ENCODE measurements around the gene FUT3.

Gene FUT3

DNA sequence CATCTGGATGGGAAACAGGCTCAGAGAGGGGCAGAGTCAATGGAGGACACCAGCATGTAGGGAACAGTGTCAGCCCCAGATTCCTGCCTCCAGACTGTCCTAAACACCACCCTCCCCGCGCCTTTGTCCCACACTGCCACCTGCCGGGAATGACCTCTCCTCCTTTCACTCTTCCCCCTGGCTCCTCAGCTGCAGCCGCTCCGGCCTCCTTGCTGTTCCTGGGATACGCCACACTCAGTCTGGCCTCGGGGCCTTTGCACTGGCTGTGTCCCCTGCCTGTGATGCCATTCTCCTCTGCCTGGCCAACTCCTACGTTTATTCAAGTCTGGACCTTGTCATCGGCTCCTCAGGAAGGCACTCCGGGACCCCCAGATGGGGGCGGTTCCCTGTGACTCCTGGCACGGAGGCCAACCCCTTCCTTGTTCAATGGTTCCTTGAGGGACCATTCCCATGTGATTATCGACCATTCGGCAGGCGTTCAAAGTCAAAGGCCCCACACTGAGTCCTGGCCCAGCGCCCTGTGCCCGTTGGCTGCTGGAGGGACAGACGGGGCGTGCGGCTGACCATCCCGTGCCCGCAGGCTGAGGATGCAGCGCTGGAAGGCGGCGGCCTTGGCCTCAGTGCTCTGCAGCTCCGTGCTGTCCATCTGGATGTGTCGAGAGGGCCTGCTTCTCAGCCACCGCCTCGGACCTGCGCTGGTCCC lies 27.5 kb downstream of the FUT3 start:
- DNase-seq = no peak

DNA sequence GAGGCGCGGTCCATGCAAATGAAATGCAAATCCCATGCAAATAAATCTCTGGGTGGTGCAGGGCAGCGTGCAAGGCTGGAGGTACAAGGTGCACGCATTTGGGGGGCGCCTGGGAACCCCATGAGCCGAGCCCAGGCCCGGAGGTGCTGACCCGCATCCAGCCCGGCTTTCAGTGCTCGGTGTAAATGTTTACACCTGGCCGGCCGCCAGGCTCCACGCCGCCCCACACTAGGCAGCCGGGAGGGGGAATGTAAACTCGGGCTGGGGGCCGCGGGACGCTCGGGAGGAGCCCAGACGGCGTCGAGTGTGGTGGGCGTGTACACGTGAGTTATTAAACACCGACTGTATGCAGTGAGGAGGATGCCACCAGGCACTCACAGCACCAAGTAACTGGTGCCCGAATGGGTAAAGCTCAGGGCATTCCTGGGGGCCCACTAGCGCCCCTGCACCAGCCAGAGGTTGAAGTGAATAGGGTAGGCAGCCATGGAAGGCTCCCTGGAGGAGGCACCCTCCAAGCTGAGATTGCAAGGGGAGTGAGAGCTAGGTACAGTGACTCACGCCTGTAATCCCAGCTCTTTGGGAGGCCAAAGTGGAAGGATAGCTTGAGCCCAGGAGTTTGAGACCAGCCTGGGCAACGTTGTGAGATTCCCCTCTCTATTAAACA lies 28.9 kb downstream of the FUT3 start:
- no peak for DNase-seq

DNA sequence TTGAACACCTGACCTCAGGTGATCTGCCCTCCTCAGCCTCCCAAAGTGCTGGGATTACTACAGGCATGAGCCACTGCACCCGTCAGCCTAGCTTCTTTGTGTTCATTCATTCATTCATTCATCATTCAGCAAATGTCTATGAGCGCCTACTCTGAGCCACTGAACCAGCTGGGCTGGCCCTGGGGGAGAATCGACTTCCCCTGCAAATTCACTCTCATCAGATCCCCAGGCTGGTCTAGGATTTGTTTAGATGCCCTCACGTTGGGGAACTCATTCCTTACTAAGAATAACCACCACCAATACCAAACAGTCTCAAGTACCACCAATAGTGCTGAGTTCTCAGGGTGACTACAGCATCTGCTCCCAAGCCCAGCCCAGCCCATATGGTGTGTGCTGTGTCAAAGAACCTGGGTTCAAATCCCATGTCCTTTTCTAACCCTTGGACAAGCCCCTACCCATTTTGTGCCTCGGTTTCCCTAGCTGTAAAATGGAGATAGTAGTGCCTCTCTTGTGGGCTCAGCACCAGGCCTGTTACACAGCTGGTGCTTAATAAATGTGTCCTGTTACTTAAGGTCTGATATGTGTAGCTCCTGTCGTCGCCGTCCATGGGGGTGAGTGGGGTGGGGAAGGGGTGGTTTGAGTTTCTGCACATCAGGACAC lies 29.6 kb downstream of the FUT3 start:
- DNase-seq = no peak

DNA sequence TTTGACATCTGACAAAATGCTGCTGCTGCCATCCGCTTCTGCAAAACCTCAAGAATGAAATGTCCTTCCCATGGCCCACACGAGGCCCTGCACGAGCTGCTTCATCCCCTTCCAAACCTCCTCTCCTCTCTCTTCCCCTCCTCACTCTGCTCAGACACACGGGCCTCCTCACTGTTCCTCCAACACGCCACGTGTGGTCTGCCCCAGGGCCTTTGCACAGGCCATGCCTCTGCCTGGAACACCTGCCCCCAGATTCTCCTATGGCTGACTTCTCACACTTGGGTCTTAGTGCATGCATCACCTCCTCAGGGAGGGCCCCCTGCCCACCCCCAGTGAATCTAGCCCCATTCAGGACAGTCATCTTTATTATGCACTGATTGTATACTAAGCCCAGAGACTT lies 30.5 kb downstream of the FUT3 start:
- DNase-seq = no peak

DNA sequence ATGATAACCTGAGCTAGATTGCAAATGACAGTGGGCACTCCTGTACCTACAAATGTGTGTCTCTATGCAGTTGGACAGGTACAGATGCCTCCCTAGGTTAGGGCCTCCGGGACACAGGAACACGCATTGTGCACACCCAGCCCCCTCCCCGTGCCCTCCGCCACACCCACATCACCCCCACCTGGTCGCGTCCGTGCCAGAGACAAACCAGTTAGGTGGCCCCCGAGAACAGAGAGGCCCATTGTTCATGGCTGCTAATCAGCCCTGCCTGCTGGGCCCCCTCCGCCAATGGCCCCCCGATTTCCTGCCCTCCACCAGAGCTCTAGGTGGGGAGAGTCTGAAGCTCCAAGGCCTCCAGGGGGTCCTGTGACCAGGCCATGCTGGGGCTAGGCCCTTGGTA lies 32.7 kb downstream of the FUT3 start:
- DNase-seq = no peak

DNA sequence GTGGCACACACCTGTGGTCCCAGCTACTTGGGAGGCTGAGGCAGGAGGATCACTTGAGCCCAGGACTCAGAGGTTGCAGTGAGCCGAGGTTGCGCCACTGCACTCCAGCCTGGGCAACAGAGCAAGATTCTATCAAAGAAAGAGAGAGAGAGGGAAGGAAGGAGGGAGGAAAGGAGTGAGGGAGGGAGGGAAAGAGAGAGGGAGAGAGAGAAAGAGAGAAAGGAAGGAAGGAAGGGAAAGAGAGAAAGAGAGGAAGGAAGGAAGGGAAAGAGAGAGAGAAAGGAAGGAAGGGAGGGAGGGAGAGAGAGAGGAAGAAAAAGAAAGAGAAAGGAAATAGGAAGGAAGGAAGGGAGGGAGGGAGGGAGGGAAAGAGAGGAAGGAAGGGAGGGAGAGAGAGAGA lies 34.0 kb downstream of the FUT3 start:
- no peak for DNase-seq

DNA sequence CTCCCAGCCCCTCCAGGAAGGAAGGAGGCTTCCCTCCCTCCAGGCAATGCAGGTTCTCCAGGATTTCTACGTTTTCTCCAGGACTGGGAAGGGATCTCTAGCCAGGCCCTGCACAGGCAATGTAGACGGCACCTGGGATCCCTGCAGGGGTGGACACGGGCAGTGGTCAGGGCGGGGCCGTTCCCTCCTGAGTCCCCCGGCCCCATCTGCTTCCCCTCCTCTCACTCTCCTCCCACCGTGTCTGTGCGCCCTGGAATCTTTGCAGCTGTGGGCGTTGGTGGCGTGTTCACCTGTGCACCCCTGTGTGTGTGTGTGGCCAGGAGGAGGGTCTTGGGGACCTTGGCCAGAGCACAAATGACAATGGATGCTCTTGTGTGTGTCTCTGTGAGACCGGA lies 36.4 kb downstream of the FUT3 start:
- no peak for DNase-seq

DNA sequence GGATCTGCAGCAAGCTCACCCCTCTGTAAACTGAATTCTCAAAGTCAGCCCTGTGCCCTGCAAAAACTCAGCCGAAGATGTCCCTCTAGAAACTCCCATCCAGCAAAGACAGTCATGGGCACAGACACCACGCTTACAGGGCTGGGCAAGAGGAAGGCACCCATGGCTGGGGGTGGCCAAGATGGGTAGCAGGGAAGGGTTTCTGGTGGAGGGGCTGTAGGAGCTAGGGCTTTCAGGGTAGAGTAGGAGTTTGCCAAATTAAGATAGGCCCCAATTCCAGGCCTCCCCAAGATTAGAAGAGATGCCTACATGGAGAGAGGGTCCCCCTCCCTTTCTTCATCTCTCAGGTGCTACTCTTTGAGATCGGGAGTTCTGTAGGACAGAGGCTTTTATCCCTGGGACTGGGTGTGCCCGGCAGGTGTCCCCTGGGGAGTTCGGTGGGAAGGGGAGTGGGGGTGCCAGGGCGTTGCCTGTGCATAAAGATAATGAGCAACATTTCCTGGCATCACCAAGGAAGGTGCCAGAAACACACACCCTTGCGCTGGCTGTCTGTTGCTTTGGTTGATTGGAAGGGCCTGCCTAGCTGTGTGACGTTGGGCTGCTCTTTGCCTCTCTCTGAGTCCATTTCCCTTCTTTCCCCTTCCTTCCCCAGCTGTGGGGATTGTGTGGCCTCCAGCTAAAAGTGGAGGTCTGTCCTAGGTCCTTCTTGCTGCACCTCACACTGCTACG lies 37.0 kb downstream of the FUT3 start:
- no peak for DNase-seq

DNA sequence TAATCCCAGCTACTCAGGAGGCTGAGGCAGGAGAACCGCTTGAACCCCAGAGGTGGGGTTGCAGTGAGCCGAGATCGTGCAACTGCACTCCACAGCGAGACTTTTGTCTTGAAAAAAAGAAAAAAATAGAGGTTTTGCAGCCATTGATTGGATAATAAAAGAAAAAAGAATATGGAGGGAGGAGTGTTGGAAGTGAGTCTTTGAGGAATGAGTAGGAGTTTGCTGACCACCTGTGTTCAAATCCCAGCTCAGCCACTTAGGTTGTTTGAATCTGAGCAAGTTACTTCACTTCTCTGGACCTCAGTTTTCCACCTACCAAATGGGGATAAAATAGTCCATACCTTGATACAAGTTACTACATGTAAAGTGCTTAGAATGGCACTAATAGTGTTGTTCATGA lies 40.1 kb downstream of the FUT3 start:
- DNase-seq = no peak

DNA sequence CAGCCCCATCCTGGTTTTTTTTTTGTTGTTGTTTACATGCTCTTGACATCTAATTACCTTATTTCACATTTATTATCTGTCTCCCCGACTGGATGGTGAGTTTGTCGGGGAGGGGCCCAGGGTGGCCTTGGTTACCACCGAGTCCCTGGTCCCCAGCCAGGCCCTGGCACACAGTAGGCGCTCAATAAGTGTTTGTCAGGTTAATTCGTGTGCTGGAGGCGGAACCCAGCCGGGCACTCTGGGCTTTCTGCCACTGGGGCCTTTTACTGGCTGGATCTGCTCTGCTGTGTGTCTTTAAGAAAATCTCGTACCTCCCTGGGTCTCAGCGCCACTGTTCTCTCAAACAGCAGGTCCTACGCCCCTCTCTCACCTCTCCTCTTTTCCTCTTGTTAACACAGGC lies 41.8 kb downstream of the FUT3 start:
- no peak for DNase-seq

DNA sequence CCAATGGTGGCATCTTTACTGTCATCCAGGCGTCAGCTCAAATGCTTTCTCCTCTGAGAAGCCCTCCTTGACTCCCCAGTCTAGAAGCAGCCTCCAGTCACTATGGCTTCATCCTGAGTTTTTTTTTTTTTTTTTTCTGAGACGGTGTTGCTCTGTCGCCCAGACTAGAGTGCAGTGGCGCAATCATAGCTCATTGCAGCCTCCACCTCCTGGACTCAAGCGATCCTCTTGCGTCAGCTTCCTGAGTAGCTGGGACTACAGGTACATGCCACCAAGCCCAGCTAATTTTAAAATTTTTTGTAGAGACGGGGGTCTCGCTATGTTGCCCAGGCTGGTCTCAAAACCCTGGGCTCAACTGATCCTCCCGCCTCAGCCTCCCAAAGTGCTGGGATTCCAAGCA lies 42.2 kb downstream of the FUT3 start:
- no peak for DNase-seq

DNA sequence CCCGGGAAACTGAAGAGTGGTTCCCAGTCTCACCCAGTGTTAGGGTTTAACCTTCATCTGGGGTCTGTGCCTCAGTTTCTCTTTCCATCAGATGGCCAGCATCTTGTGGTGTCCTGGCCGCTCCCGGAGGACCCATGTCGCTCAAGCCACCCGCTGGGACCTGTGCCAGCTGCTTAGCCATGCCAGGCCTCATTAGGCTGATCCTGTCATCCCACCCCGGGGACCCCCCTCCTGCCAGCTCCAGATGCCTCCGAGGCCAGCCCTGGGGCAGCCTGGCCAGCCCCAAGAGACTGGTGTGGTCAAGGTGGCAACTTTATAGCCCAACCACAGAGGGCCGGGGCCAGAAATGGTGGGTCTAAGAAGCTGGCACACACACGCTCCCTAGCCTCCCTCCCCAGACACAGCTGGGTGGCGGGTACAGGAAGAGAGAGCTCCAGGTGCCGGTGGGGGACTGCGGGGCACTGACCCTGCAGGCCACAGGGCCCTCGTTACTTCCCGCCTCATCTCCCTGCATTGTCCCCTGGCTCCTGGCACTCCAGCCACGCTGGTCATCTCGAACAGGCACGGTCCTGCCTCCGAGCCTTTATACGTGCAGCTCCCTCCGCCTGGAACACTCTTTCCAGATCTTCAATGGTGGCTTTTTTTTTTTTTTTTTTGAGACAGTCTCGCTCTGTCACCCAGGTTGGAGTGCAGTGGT lies 43.0 kb downstream of the FUT3 start:
- no peak for DNase-seq

DNA sequence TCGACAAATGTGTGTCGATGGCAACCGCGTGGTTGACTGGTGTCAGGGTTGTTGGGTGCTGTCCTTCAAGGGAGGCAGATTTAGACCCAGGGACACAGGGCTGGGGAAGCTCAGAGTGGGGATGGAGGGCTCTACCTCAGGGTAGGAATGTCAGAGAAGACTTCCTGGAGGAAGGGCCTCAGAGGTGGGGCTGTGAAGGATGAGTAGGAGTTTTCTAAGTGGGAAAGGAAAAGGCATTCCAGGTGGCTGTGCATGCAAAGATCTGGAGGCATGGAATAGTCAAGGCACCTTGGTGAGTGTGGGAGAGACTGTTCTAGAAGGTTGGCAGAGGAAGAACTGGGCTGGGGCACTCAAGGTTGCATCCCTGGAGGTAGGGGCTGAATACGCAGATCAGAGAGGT lies 44.3 kb downstream of the FUT3 start:
- no peak for DNase-seq

DNA sequence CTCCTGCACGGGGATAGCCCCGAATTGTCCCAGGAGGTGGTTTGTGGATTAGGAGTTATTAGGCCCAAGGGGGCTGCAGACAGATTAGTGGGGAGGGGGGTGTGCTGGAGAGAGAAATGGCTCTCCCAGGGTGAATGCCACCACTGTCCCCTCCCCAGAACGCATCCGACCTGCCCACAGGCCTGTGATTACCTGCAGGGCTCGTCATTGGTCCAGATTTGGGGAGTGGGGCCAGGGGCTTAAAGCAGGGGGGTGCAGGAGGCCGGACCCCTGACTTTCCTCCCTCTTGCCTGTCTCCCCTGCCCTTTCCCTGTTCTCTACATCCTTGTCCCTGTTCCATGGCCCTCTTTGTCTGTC lies 45.1 kb downstream of the FUT3 start:
- no peak for DNase-seq

DNA sequence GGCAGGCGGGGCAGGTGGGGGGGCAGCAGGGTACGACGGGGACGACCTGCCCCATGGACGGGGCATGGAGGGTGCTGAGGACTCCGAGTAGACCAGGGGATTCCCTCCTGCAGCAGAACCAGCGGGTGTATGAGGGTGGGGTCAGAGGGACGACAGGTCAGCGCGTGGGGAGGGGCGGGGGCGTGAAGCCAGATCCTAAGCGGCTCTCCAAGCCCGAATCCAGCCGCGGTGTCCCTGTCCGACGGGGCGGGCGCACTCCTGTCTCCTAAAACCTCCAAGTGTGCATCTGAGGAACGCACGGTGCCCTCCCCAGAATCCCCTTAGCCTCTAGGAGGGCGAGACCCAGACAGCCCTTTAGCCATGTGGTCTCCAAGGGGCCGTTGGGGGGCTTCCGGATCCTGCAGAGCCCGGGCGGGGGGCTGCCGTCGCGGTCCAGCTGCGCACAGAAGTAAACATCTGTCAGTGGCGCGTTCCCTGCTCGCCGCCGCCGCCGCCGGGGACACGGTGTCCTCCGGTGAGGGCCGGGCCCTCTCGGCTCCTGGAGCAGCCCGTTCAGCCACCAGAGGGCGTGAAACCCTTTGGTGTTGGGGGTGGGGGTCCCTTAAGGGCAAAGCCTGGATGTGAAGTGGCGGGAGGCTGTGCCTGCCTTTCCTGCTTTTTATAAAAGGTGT lies 45.7 kb downstream of the FUT3 start:
- peak; percentile 47 to 82 (median 57) for DNase-seq

DNA sequence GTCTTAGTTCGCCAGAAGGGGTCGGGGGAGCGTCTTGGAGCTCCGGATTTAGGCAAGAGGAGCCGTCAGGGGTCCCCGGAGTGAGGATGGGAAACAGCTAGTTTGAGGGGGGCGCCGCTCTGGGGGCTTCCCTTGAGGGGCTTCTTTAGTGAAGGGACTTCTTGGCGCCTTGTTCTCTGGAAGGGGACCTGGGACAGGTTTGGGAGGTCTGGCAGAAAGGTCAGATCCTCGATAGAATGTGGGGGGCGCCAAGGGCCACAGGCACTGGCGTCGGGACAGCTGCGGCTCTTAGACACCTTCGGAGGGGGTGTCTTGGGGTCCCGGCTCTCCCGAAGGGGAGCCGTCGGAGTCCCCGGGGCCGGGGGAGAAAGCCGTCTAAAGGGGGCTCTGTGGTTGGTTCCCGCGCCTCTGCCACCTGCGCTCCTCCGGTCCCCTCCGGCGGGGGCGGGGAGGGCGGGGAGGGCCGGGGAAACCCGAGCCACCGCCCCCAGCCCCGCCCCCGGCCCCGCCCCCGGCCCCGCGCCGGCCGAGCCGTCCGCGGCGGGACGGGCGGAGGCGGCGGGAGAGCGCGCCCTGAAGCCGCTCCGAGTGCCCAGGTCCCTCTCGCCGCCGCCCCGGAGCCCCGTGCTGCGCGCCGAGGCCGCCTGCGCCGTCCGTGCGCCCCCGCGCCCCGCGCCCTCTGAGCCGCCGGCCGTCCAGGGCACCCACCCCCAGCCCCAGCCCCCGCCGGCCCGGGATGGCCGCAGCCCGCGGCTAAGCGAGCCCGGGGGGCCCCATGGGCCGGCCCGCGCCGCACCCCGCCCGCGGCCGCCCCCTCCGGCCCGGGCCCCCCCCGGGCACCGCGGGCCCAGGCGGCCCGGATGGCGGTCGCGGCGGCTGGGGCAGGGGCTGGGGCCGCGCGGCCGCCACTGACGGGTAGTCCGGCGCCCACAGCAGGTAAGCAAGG lies 46.5 kb downstream of the FUT3 start, which contains the start of gene NRTN:
TSS of gene NRTN (plus strand) at position 552 of the 946 bp plus-strand sequence. CDS start 19,099 bp downstream, outside the sequence.
- DNase-seq = peak in 2 of 3 donors; percentile 25 to 63

DNA sequence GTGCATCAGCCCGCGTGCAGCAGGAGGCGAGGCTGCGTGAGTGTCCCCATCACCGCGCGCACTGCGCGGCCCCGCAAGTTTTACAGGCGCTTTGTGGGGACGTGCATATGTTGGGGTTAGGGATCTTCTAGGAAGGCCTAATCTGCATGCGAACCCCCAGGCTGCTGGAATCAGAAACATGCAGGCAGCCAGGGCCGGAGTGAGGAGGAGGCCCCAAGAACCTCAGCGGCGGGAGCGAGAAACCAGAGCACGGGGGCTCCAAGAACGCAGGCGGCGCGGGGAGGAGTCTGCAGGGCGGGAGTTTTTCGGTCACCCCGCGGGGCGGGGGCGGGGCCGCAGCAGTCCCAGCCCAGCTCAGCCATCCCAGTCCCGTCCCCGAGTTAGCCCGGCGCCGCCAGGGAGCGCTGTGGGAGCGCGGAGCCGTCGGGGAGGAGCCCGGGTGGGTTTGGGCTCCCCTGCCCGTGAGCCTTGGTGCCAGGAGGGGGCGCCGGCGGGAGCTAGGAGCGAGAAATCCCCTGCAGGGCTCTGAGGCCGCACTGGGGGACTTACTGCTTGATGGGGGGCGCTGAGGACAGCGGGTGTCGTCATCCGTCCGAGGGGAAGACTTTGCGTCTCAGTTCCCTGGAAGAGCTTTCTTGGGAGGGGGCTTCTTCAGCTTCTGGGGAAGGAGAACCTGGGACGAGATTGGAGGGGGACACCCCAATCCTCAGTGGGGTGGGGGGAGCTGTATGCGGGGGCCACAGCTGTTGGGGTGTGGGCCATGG lies 47.3 kb downstream of the FUT3 start:
- peak; percentile 93 to 98 (median 95) for DNase-seq

DNA sequence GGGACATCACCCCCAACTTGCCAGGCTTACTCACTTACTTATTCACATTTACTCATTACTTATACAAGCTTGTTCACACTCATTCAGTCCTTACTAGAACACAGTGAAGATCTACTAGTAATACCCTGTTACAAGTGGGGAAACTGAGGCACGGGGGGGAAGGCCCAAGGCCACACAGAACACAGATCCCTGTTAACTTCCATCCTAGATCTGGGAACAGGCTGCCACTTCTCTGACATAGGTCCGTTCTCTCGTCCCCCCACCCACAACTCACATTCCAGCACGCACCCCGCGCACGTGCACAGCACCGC lies 47.9 kb downstream of the FUT3 start:
- no peak for DNase-seq

DNA sequence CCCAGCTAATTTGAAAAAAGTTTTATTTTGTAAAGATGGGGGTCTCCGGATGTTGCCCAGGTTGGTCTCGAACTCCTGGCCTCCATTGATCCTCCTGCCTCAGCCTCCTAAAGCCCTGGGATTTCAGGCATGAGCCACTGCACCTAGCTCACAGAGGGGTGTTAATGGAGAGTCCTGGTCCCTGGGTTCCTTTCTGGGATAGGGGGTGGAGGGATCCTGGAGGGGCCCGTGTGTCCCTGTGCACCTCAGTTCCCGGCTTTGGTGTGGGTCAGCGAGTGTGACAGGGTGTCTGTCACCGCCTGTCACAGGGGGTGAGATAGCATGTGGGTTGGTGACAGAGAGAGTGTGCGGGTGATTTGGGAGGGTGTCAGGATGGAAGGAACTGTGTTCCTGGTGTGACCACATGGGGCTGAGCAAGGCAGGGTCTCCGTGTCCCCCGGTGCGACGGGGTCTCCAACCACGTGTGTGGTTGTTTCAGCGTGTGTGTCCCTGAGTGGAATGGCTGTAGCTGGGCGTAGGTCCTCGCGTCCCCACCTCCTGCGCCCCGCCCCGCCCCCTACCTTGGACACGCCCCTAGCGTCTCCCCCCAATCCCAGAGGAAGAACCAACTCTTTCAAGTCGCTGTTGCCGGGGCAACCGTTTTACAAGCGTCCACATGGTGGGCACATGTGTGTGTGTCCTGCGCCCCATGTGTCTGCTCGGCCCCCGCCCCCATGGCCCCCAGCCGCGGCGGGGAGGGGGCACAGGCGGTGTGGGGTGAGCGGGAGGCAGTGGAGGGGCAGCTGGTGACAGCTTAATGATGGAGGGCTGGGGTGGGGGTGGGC lies 49.2 kb downstream of the FUT3 start:
- no peak for DNase-seq

Measured in suppressor macrophage treated with lipopolysaccharide for 1 hour (primary cell).